GM12878 (cell line): Measurements from ENCODE around the gene MRRF. TPM values are rescaled to one million over a fixed set of nuclear protein-coding genes. Genes with fewer than 3 reads are reported as not detected.

Experiments used
- CHD4 ChIP-seq: fragments of 200-600 bp; sonication (generic); IDR thresholded peaks from 2 replicates; pipeline ENCODE4 v1.6.1; 2016; ENCODE audit warnings: mild to moderate bottlenecking
- CREM ChIP-seq: IDR thresholded peaks from 2 replicates; pipeline ENCODE4 v1.6.1; 2014; ENCODE audit warnings: antibody characterized with exemption, low read depth
- CUX1 ChIP-seq: IDR thresholded peaks from 2 replicates; pipeline ENCODE4 v1.6.1; 2012; ENCODE audit warnings: improper control_type of control experiment, low read depth, low read length; ENCODE audit not compliant: insufficient replicate concordance
- FOS ChIP-seq: IDR thresholded peaks from 3 replicates; pipeline ENCODE4 v1.6.1; 2011; ENCODE audit warnings: borderline replicate concordance; ENCODE audit not compliant: insufficient read length; ENCODE audit errors: extremely low read depth
- KAT2A ChIP-seq: conservative IDR thresholded peaks from 2 replicates; pipeline ENCODE4 v1.6.1; 2011; ENCODE audit warnings: low read depth, low read length; ENCODE audit not compliant: control insufficient read depth
- MLLT1 ChIP-seq: fragments of 450-650 bp; IDR thresholded peaks from 2 replicates; pipeline ENCODE4 v1.6.1; 2016; ENCODE audit warnings: mild to moderate bottlenecking
- POLR2A ChIP-seq: IDR thresholded peaks from 2 replicates; pipeline ENCODE4 v1.6.1; 2011; ENCODE audit warnings: low read depth, mild to moderate bottlenecking, low read length
- SIN3A ChIP-seq: IDR thresholded peaks from 2 replicates; pipeline ENCODE4 v1.6.1; 2012; ENCODE audit warnings: low read depth, low read length, improper control_type of control experiment
- ZBED1 ChIP-seq: IDR thresholded peaks from 2 replicates; pipeline ENCODE4 v1.6.1; 2016; ENCODE audit warnings: borderline replicate concordance
- ZBTB33 ChIP-seq: fragments of 450-650 bp; IDR thresholded peaks from 2 replicates; pipeline ENCODE4 v1.6.1; 2017; ENCODE audit warnings: mild to moderate bottlenecking
- polyA plus RNA-seq, 11 experiments: library from polyadenylated mRNA; depleted of rRNA in 4 of 11; unstranded in 6 of 11; stranded (reverse) in 5 of 11; fragments of >200 nt; fragmentation: Nextera tagmentation in 4 of 11; fragmentation: Illumina TruSeq in 1 of 11; extraction: Ambion mirVana in 4 of 11; extraction: Trizol in 1 of 11; gene quantifications; 1 replicate in 1 of 11; 2 replicates in 10 of 11; pipeline versions ENCODE4 v1.2.1 to v1.2.3, GENCODE V29; 2011 to 2016; ENCODE audit warnings: inconsistent platforms in 2 of 11, missing spikeins in 2 of 11, low read depth in 1 of 11
- total RNA-seq, 4 experiments: library from RNA; depleted of rRNA in 3 of 4; stranded (reverse); fragments of >200 nt in 3 of 4; fragmentation: Illumina TruSeq in 1 of 4; extraction: Trizol in 1 of 4; gene quantifications; 2 replicates each; pipeline versions ENCODE4 v1.2.1 to v1.2.3, GENCODE V29; 2013 to 2021
- TF ChIP-seq, protein P1 (sequence below): fragments of 450-650 bp; IDR thresholded peaks from 2 replicates; pipeline ENCODE4 v1.6.1; 2017; ENCODE audit warnings: antibody characterized with exemption, mild to moderate bottlenecking, moderate library complexity
- TF ChIP-seq, protein P2 (sequence below): IDR thresholded peaks from 2 replicates; pipeline ENCODE4 v1.6.1; 2012; ENCODE audit warnings: low read depth, low read length, improper control_type of control experiment
- TF ChIP-seq, protein P3 (sequence below): fragments of 450-650 bp; IDR thresholded peaks from 2 replicates; pipeline ENCODE4 v1.6.1; 2014; ENCODE audit warnings: mild to moderate bottlenecking
- TF ChIP-seq, protein P4 (sequence below): IDR thresholded peaks from 2 replicates; pipeline ENCODE4 v1.6.1; 2011; ENCODE audit warnings: low read depth, mild to moderate bottlenecking, low read length, moderate library complexity, borderline replicate concordance; ENCODE audit errors: extremely low read depth

MRRF gene
- total and polyA plus RNA-seq, 10 of the 15 experiments (the other 5 are each of a cell fraction or from before 2014, with no cell fraction given): 64.8 to 112 (median 76.4) TPM

GRCh38 chr9:122264360-122265148, at the start of gene MRRF, which contains the start of gene RBM18 (continued):
- TF ChIP-seq, protein P1, sequence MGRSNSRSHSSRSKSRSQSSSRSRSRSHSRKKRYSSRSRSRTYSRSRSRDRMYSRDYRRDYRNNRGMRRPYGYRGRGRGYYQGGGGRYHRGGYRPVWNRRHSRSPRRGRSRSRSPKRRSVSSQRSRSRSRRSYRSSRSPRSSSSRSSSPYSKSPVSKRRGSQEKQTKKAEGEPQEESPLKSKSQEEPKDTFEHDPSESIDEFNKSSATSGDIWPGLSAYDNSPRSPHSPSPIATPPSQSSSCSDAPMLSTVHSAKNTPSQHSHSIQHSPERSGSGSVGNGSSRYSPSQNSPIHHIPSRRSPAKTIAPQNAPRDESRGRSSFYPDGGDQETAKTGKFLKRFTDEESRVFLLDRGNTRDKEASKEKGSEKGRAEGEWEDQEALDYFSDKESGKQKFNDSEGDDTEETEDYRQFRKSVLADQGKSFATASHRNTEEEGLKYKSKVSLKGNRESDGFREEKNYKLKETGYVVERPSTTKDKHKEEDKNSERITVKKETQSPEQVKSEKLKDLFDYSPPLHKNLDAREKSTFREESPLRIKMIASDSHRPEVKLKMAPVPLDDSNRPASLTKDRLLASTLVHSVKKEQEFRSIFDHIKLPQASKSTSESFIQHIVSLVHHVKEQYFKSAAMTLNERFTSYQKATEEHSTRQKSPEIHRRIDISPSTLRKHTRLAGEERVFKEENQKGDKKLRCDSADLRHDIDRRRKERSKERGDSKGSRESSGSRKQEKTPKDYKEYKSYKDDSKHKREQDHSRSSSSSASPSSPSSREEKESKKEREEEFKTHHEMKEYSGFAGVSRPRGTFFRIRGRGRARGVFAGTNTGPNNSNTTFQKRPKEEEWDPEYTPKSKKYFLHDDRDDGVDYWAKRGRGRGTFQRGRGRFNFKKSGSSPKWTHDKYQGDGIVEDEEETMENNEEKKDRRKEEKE: no peak
- TF ChIP-seq ZBTB33 (no peak), SIN3A (peak; percentile 81), MLLT1 (no peak), CREM (peak; percentile 100), CUX1 (no peak), KAT2A (no peak), CHD4 (no peak), ZBED1 (peak; percentile 62; the same call in 1 of the 2 replicates), FOS (no peak), POLR2A (peak; percentile 97)
- TF ChIP-seq, protein P2, sequence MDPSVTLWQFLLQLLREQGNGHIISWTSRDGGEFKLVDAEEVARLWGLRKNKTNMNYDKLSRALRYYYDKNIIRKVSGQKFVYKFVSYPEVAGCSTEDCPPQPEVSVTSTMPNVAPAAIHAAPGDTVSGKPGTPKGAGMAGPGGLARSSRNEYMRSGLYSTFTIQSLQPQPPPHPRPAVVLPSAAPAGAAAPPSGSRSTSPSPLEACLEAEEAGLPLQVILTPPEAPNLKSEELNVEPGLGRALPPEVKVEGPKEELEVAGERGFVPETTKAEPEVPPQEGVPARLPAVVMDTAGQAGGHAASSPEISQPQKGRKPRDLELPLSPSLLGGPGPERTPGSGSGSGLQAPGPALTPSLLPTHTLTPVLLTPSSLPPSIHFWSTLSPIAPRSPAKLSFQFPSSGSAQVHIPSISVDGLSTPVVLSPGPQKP: peak; percentile 49
- TF ChIP-seq, protein P3, sequence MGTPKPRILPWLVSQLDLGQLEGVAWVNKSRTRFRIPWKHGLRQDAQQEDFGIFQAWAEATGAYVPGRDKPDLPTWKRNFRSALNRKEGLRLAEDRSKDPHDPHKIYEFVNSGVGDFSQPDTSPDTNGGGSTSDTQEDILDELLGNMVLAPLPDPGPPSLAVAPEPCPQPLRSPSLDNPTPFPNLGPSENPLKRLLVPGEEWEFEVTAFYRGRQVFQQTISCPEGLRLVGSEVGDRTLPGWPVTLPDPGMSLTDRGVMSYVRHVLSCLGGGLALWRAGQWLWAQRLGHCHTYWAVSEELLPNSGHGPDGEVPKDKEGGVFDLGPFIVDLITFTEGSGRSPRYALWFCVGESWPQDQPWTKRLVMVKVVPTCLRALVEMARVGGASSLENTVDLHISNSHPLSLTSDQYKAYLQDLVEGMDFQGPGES: no peak
- TF ChIP-seq, protein P4, sequence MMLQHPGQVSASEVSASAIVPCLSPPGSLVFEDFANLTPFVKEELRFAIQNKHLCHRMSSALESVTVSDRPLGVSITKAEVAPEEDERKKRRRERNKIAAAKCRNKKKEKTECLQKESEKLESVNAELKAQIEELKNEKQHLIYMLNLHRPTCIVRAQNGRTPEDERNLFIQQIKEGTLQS: peak; percentile 63; the same call in 1 of the 2 replicates
